Measurements from ENCODE around the gene RPS25. TPM values are rescaled to one million over a fixed set of nuclear protein-coding genes. Genes with fewer than 3 reads are reported as not detected.
"Not testable (repeated sequence)": the region's sequence is repeated elsewhere in the genome, so short reads cannot be mapped to it uniquely, and the experiment has no call there.

The RPS25 gene
- total and polyA plus RNA-seq, 4 donors, result 483 to 2,643 (median 958) TPM

GRCh38 chr11:119065369-119065768, 47.2 kb upstream of the RPS25 start:
- ATAC-seq (ENCODE audit: insufficient read depth, low FRiP score), result no peak
- Histone ChIP-seq H3K9ac (ENCODE audit: insufficient read depth in 1 of 2, low read length in 2 of 2) (no peak overlapping the region), H3K9me3 (ENCODE audit: control insufficient read depth in 4 of 4, insufficient read depth in 3 of 4, low read length in 3 of 4) (no peaks in the 10 kb centered on the region), H3K27me3 (ENCODE audit: control insufficient read depth in 3 of 3, insufficient read depth in 3 of 3, low read length in 2 of 3) (no peaks in the 10 kb centered on the region), H3K4me3 (no peak overlapping the region), H3K4me1 (ENCODE audit: control insufficient read depth in 5 of 5, insufficient read depth in 5 of 5, low read length in 5 of 5) (peaks cover 0 to 11% (median 5%) of the 10 kb centered on the region in 5 donors), H3K27ac (ENCODE audit: low read depth in 1 of 2, low read length in 1 of 2) (no peak overlapping the region), H3K36me3 (ENCODE audit: control insufficient read depth in 4 of 4, insufficient read depth in 4 of 4, low read length in 4 of 4) (peaks cover 0 to 7% (median 5%) of the 10 kb centered on the region in 4 donors)
- 69 to 86% methylated on average over 4 of the region's 4 CpGs for WGBS, 2 donors
- peak in 1 of 3 donors; percentile 11 for DNase-seq
- TF ChIP-seq CTCF (IDR thresholded peaks at IDR 0.05; ENCODE audit: control extremely low read depth, extremely low read depth), result no peak

GRCh38 chr11:119062779-119063178, 44.6 kb upstream of the RPS25 start:
- H3K4me1 ChIP-seq (ENCODE audit: control insufficient read depth in 5 of 5, insufficient read depth in 5 of 5, low read length in 5 of 5), result peaks cover 0 to 11% (median 7%) of the 10 kb centered on the region in 5 donors
- TF ChIP-seq CTCF (IDR thresholded peaks at IDR 0.05; ENCODE audit: control extremely low read depth, extremely low read depth), result no peak
- no peak for DNase-seq
- 79 to 86% methylated on average over 5 of the region's 5 CpGs for WGBS, 2 donors
- no peaks in the 10 kb centered on the region for H3K27me3 ChIP-seq (ENCODE audit: control insufficient read depth in 3 of 3, insufficient read depth in 3 of 3, low read length in 2 of 3)
- no peak for ATAC-seq (ENCODE audit: insufficient read depth, low FRiP score)
- H3K4me3 ChIP-seq, result no peak overlapping the region
- H3K27ac ChIP-seq (ENCODE audit: low read depth in 1 of 2, low read length in 1 of 2), result no peak overlapping the region
- H3K9me3 ChIP-seq (ENCODE audit: control insufficient read depth in 4 of 4, insufficient read depth in 3 of 4, low read length in 3 of 4), result no peaks in the 10 kb centered on the region
- H3K36me3 ChIP-seq (ENCODE audit: control insufficient read depth in 4 of 4, insufficient read depth in 4 of 4, low read length in 4 of 4), result peaks cover 0 to 3% (median under 1%) of the 10 kb centered on the region in 4 donors
- no peak overlapping the region for H3K9ac ChIP-seq (ENCODE audit: insufficient read depth in 1 of 2, low read length in 2 of 2)

- no peak for DNase-seq
- no peak overlapping the region for H3K4me3 ChIP-seq
- H3K27ac ChIP-seq (ENCODE audit: low read depth in 1 of 2, low read length in 1 of 2), result no peak overlapping the region
- H3K27me3 ChIP-seq (ENCODE audit: control insufficient read depth in 3 of 3, insufficient read depth in 3 of 3, low read length in 2 of 3), result no peaks in the 10 kb centered on the region
- TF ChIP-seq CTCF (IDR thresholded peaks at IDR 0.05; ENCODE audit: control extremely low read depth, extremely low read depth), result no peak
- no peak overlapping the region for H3K9ac ChIP-seq (ENCODE audit: insufficient read depth in 1 of 2, low read length in 2 of 2)
- H3K36me3 ChIP-seq (ENCODE audit: control insufficient read depth in 4 of 4, insufficient read depth in 4 of 4, low read length in 4 of 4), result peaks cover 0 to 3% (median under 1%) of the 10 kb centered on the region in 4 donors
- 89 to 95% methylated on average over 3 of the region's 3 CpGs for WGBS, 2 donors
- no peak for ATAC-seq (ENCODE audit: insufficient read depth, low FRiP score)
- H3K4me1 ChIP-seq (ENCODE audit: control insufficient read depth in 5 of 5, insufficient read depth in 5 of 5, low read length in 5 of 5), result peaks cover 0 to 7% (median 6%) of the 10 kb centered on the region in 5 donors
- no peaks in the 10 kb centered on the region for H3K9me3 ChIP-seq (ENCODE audit: control insufficient read depth in 4 of 4, insufficient read depth in 3 of 4, low read length in 3 of 4)
Measured at GRCh38 chr11:119061256-119061655, 43.1 kb upstream of the RPS25 start.

- H3K27ac ChIP-seq (ENCODE audit: low read depth in 1 of 2, low read length in 1 of 2); H3K9me3 ChIP-seq (ENCODE audit: control insufficient read depth in 4 of 4, insufficient read depth in 3 of 4, low read length in 3 of 4); ATAC-seq (ENCODE audit: insufficient read depth, low FRiP score); H3K9ac ChIP-seq (ENCODE audit: insufficient read depth in 1 of 2, low read length in 2 of 2); H3K27me3 ChIP-seq (ENCODE audit: control insufficient read depth in 3 of 3, insufficient read depth in 3 of 3, low read length in 2 of 3); H3K4me3 ChIP-seq; DNase-seq: not testable (repeated sequence)
- Histone ChIP-seq H3K36me3 (ENCODE audit: control insufficient read depth in 4 of 4, insufficient read depth in 4 of 4, low read length in 4 of 4) (peaks cover 8 to 15% (median 10%) of the 10 kb centered on the region in 4 donors), H3K4me1 (ENCODE audit: control insufficient read depth in 5 of 5, insufficient read depth in 5 of 5, low read length in 5 of 5) (peaks cover 0 to 13% (median 8%) of the 10 kb centered on the region in 5 donors)
- 87 to 94% methylated on average over 13 to 29 of the region's 35 CpGs for WGBS, 2 donors
Measured at GRCh38 chr11:119059128-119059527, 41.0 kb upstream of the RPS25 start.
